Muscle layer of colon (tissue), 2 donors: ENCODE measurements around the gene JADE1.
A peak's percentile ranks its signal among the peaks of the same experiment; 100 is the strongest.

Experiments used
- H3K27ac ChIP-seq: one replicate; pipeline ENCODE4 v1.7.0; 2013; ENCODE audit warnings: low read depth, mild to moderate bottlenecking, low read length, moderate library complexity
- H3K27me3 ChIP-seq, 2 donors: one replicate each; pipeline ENCODE4 v1.7.0; 2013; ENCODE audit warnings: low read length in 2 of 2, mild to moderate bottlenecking in 2 of 2; ENCODE audit not compliant: insufficient read depth in 2 of 2, control insufficient read depth in 1 of 2
- H3K36me3 ChIP-seq: one replicate; pipeline ENCODE4 v1.7.0; 2013; ENCODE audit warnings: mild to moderate bottlenecking, low read length; ENCODE audit not compliant: insufficient read depth
- H3K4me1 ChIP-seq: one replicate; pipeline ENCODE4 v1.7.0; 2013; ENCODE audit warnings: mild to moderate bottlenecking, low read length; ENCODE audit not compliant: insufficient read depth
- H3K4me3 ChIP-seq, 2 donors: one replicate each; pipeline ENCODE4 v1.7.0; 2013; ENCODE audit warnings: low read length in 2 of 2, low read depth in 1 of 2, mild to moderate bottlenecking in 1 of 2, moderate library complexity in 1 of 2
- H3K9ac ChIP-seq: one replicate; pipeline ENCODE4 v1.7.0; 2013; ENCODE audit warnings: low read length
- H3K9me3 ChIP-seq: one replicate; pipeline ENCODE4 v1.7.0; 2013; ENCODE audit warnings: mild to moderate bottlenecking, low read length
- donor health status: abdominal sarcoma.
- donor health status: Adenocarcinoma of cecum.

JADE1 gene

DNA sequence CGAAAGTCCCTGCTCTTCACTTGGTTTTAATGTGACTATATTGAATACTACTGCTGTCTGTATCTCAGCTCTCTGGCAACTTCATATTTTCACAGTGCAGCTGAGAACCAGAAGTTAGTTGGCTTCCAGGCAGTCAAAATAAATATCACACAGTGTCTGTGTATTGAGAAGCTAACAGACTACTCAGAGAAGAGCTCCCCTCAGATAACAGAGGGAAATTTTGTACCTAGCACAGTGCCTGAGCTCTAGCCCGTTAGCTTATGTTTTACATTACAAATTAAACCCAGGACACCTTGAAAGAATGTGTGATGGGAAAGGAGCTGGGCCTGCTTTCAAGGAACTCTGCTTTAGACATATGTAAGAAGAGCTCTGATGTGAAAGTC is 22.7 kb downstream of the JADE1 start:
- H3K9ac ChIP-seq: no peak overlapping the region
- no peaks in the 10 kb centered on the region for H3K9me3 ChIP-seq
- no peak overlapping the region for H3K4me3 ChIP-seq
- no peaks in the 10 kb centered on the region for H3K27me3 ChIP-seq
- H3K4me1 ChIP-seq: peaks cover 43% of the 10 kb centered on the region
- H3K36me3 ChIP-seq: peaks cover 4% of the 10 kb centered on the region
- no peak overlapping the region for H3K27ac ChIP-seq

- Histone ChIP-seq H3K9me3 (no peaks in the 10 kb centered on the region), H3K27me3 (no peaks in the 10 kb centered on the region), H3K27ac (peak overlapping the region; percentile 14), H3K36me3 (peaks cover 4% of the 10 kb centered on the region), H3K4me3 (no peak overlapping the region), H3K4me1 (peaks cover 45% of the 10 kb centered on the region), H3K9ac (no peak overlapping the region)
Observed at GRCh38 chr4:128835498-128836222, 26.2 kb downstream of the JADE1 start.

GRCh38 chr4:128837198-128837597 is 27.7 kb downstream of the JADE1 start:
- Histone ChIP-seq H3K4me1 (peaks cover 30% of the 10 kb centered on the region), H3K9ac (no peak overlapping the region), H3K36me3 (peaks cover 4% of the 10 kb centered on the region), H3K27ac (no peak overlapping the region), H3K27me3 (no peaks in the 10 kb centered on the region), H3K4me3 (no peak overlapping the region), H3K9me3 (no peaks in the 10 kb centered on the region)

DNA sequence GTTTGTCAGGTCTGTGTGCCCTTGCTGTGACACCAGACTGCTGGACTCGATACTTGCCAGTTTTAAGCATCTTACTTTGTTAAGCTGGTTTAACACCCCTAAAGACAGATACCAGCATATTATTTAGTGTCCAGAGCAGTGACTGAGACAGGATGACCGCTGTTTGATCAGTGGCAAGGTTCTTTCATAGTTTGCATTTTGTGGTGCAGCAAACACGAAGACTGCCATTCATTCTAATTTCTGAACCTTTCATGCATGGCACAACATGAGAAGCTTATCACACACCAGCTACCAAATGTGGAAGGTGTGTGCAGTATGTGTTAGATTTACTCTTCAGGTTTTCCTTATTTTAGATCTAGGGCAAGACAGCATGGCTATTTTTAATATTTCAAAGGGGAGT is 28.2 kb downstream of the JADE1 start:
- Histone ChIP-seq H3K27me3 (no peaks in the 10 kb centered on the region), H3K4me3 (no peak overlapping the region), H3K36me3 (peaks cover 4% of the 10 kb centered on the region), H3K27ac (no peak overlapping the region), H3K9me3 (no peaks in the 10 kb centered on the region), H3K4me1 (peaks cover 25% of the 10 kb centered on the region), H3K9ac (no peak overlapping the region)

- Histone ChIP-seq H3K36me3 (peaks cover 14% of the 10 kb centered on the region), H3K9me3 (no peaks in the 10 kb centered on the region), H3K27me3 (no peaks in the 10 kb centered on the region), H3K27ac (no peak overlapping the region), H3K9ac (no peak overlapping the region), H3K4me1 (peaks cover 12% of the 10 kb centered on the region), H3K4me3 (no peak overlapping the region)
Observed at GRCh38 chr4:128840711-128841318, 31.3 kb downstream of the JADE1 start.

GRCh38 chr4:128841402-128841801 is 31.9 kb downstream of the JADE1 start:
- H3K9ac ChIP-seq: no peak overlapping the region
- peaks cover 9% of the 10 kb centered on the region for H3K4me1 ChIP-seq
- no peak overlapping the region for H3K27ac ChIP-seq
- no peaks in the 10 kb centered on the region for H3K9me3 ChIP-seq
- H3K27me3 ChIP-seq: no peaks in the 10 kb centered on the region
- H3K4me3 ChIP-seq: no peak overlapping the region
- peaks cover 19% of the 10 kb centered on the region for H3K36me3 ChIP-seq

DNA sequence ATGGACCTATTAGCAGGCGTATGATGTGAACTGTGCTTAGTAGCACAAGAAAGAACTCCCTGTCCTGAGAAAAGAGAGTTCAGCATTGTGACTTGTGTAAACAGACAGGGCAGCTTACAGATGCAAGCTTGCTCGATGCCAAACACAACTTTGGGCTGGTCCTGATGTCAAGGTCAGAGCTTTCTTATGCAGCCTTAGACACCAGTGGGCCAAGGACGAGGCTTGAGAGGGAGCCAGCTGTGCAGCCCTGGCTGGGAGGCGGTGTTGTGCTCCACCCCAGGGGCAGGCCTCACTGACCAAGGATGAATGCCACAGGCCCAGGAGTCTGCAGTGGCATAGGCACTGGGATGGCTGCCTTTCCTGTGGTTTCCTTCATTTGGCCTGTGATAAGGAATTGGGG is 35.4 kb downstream of the JADE1 start:
- peaks cover 49% of the 10 kb centered on the region for H3K36me3 ChIP-seq
- no peak overlapping the region for H3K9ac ChIP-seq
- H3K9me3 ChIP-seq: no peaks in the 10 kb centered on the region
- H3K27ac ChIP-seq: no peak overlapping the region
- H3K4me1 ChIP-seq: peaks cover 5% of the 10 kb centered on the region
- no peaks in the 10 kb centered on the region for H3K27me3 ChIP-seq
- H3K4me3 ChIP-seq: no peak overlapping the region

- Histone ChIP-seq H3K9me3 (no peaks in the 10 kb centered on the region), H3K4me1 (no peaks in the 10 kb centered on the region), H3K36me3 (peaks cover 56% of the 10 kb centered on the region), H3K27me3 (no peaks in the 10 kb centered on the region), H3K9ac (no peak overlapping the region), H3K4me3 (no peak overlapping the region), H3K27ac (no peak overlapping the region)
Observed at GRCh38 chr4:128846063-128846462, 36.6 kb downstream of the JADE1 start.

DNA sequence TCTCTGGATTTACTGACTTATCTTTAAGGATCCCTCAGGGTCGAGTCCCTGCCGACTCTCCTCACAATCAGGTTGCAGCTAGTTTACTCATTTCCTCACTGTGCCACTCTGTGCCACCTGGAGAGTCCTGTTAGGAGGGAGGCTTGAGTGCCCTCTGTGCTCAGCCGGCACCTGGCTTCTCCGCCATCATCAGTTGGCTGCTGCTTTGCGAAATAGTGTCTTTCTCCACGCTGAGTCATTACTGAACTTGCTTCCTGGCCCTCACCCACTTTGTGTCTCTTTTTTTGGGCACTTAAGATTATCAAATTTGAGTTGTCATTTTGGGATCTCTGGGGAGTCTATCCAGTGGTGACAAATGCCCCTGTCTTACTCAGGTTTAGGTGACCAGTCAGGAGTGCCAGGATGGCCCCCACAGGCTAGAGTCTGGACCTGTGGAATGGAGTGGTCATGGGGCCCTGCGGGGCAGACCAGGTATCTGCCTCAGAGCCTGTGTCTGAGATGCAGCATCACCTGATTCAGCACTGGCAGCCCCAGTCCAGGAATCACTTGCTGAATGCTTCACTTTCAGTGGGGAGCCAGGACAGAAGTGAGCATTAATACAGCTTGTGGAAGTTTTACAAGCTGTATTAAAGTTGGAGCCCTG is 37.7 kb downstream of the JADE1 start:
- Histone ChIP-seq H3K9me3 (no peaks in the 10 kb centered on the region), H3K36me3 (peaks cover 63% of the 10 kb centered on the region), H3K9ac (no peak overlapping the region), H3K27me3 (no peaks in the 10 kb centered on the region), H3K4me3 (no peak overlapping the region), H3K27ac (no peak overlapping the region), H3K4me1 (no peaks in the 10 kb centered on the region)

DNA sequence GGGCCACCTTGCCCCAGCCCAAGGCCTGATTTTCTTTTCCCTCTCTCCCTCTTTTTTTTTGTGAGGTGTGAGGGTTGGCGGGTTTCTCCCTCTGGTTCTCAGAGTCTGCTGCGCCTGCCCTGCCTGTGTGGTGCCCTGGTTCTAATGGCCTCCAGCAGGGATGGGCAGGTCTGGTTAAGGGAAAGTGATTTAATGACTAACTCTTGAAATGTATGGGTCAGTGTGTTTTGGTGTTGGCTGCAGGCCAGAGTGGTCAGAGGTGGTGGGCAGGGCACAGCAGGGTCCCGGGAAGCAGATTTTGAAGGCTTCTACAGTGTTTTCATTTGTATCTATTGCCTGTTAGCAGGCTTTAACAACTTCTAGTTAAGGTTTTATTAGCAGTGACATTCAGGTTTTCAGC is 39.0 kb downstream of the JADE1 start:
- no peaks in the 10 kb centered on the region for H3K27me3 ChIP-seq
- no peaks in the 10 kb centered on the region for H3K9me3 ChIP-seq
- no peaks in the 10 kb centered on the region for H3K4me1 ChIP-seq
- no peak overlapping the region for H3K27ac ChIP-seq
- H3K36me3 ChIP-seq: peaks cover 68% of the 10 kb centered on the region
- H3K4me3 ChIP-seq: no peak overlapping the region
- no peak overlapping the region for H3K9ac ChIP-seq

DNA sequence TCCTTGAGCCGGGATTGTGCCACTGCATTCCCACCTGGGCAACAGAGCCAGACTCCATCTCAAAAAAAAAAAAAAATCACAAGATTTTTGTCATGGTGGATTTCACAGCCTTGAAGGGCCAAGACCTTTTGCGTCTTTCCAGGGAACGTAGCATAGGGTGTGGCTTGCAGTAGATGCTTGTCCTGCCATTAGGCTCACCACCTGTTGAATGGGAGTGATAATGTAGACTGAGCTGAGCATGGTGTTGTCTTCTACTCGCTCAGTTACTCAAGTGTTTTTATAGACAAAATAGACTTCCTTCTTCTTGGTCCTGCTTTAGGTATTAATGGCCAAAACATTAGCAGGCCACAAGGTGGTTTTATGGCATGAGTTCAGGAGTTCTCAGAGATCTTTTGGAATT is 40.8 kb downstream of the JADE1 start:
- Histone ChIP-seq H3K4me3 (no peak overlapping the region), H3K27ac (no peak overlapping the region), H3K9ac (no peak overlapping the region), H3K36me3 (peaks cover 63% of the 10 kb centered on the region), H3K9me3 (no peaks in the 10 kb centered on the region), H3K27me3 (no peaks in the 10 kb centered on the region), H3K4me1 (no peaks in the 10 kb centered on the region)
